Endothelial cell of umbilical vein (primary cell): Measurements from ENCODE around the gene IGSF6. TPM values are rescaled to one million over a fixed set of nuclear protein-coding genes. Genes with fewer than 3 reads are reported as not detected.

ENCODE experiments used
- BruUV-seq: library from RNA; stranded (reverse); fragments of 400-500 nt; replicated peaks from 2 replicates; lab custom pipeline; 2021; lab: Mats Ljungman, UMichigan
- CTCF ChIA-PET: fragments of 300-600, 350-600 bp; sonication (Branson Sonifier 250); formaldehyde crosslinking; loops from one replicate; lab custom pipeline; 2021; ENCODE audit warnings: antibody characterized with exemption, inconsistent platforms; lab: Charles Lee
- POLR2A ChIA-PET: fragments of 300-600, 350-600 bp; sonication (Branson Sonifier 250); formaldehyde crosslinking; loops from one replicate; lab custom pipeline; 2021; ENCODE audit warnings: antibody characterized with exemption, inconsistent platforms; lab: Charles Lee
- DNase-seq: peaks from one replicate; pipeline ENCODE4 v3.0.0-alpha.2; 2011; ENCODE audit warnings: low read depth, low spot score
- FAIRE-seq: peaks from 2 replicates; lab custom pipeline; 2011; peaks lifted over from hg19 to GRCh38; lab: Jason Lieb, UNC
- H2AFZ ChIP-seq: 2 replicates; pipeline ENCODE4 v1.6.0; 2012; ENCODE audit warnings: low read depth, low read length, control low read depth, inconsistent platforms
- H3K27ac ChIP-seq: 2 replicates; pipeline ENCODE4 v1.5.1; 2011; ENCODE audit warnings: low read depth, mild to moderate bottlenecking, control low read depth, low read length, moderate library complexity; ENCODE audit not compliant: insufficient read depth
- H3K27me3 ChIP-seq, 2 experiments: 2 replicates each; pipeline versions ENCODE4 v1.6.0 to v1.6.1; 2011; ENCODE audit warnings: low read length in 2 of 2, mixed read lengths in 1 of 2; ENCODE audit not compliant: control insufficient read depth in 2 of 2, insufficient read depth in 2 of 2
- H3K36me3 ChIP-seq, 2 experiments: 2 replicates in 1 of 2; 3 replicates in 1 of 2; pipeline ENCODE4 v1.5.1; 2011; ENCODE audit warnings: low read length in 2 of 2, mild to moderate bottlenecking in 1 of 2, moderate library complexity in 1 of 2; ENCODE audit not compliant: control insufficient read depth in 2 of 2, insufficient read depth in 2 of 2; ENCODE audit errors: extremely low read depth in 1 of 2
- H3K4me1 ChIP-seq: 3 replicates; pipeline ENCODE4 v1.5.1; 2011; ENCODE audit warnings: mild to moderate bottlenecking, low read length; ENCODE audit not compliant: control insufficient read depth, insufficient read depth; ENCODE audit errors: extremely low read depth
- H3K4me2 ChIP-seq: 2 replicates; pipeline ENCODE4 v1.6.1; 2011; ENCODE audit warnings: low read length, control low read depth, mixed read lengths; ENCODE audit not compliant: insufficient read depth
- H3K4me3 ChIP-seq, 3 experiments: fragments of 200-600 bp in 1 of 3; sonication (generic), shearing (Covaris generic) in 1 of 3; replicated peaks in 1 of 3; 2 replicates each; pipeline ENCODE4 v1.5.1; 2011 to 2016; ENCODE audit warnings: control low read depth in 3 of 3, low read length in 3 of 3, mild to moderate bottlenecking in 2 of 3, inconsistent platforms in 1 of 3, low read depth in 1 of 3, moderate library complexity in 1 of 3; ENCODE audit not compliant: insufficient read depth in 1 of 3
- H3K79me2 ChIP-seq: 2 replicates; pipeline ENCODE4 v1.6.0; 2012; ENCODE audit warnings: low read length, inconsistent platforms; ENCODE audit not compliant: control insufficient read depth, insufficient read depth
- H3K9ac ChIP-seq: replicated peaks from 2 replicates; pipeline ENCODE3; 2011; ENCODE audit warnings: low read length, control low read depth; ENCODE audit not compliant: insufficient read depth; ENCODE audit errors: extremely low read depth
- H3K9me1 ChIP-seq: replicated peaks from 3 replicates; pipeline ENCODE4 v1.6.0; 2011; ENCODE audit warnings: mild to moderate bottlenecking, low read length; ENCODE audit not compliant: control insufficient read depth, insufficient read depth; ENCODE audit errors: extremely low read depth
- H3K9me3 ChIP-seq: replicated peaks from 2 replicates; pipeline ENCODE4 v1.5.1; 2012; ENCODE audit warnings: low read length, inconsistent platforms; ENCODE audit not compliant: control insufficient read depth, insufficient read depth
- H4K20me1 ChIP-seq: replicated peaks from 2 replicates; pipeline ENCODE3; 2011; ENCODE audit warnings: mild to moderate bottlenecking, low read length; ENCODE audit not compliant: control insufficient read depth, insufficient read depth; ENCODE audit errors: extremely low read depth
- FOS ChIP-seq: IDR thresholded peaks from 2 replicates; pipeline ENCODE4 v1.6.1; 2011; ENCODE audit warnings: mild to moderate bottlenecking, low read length, moderate library complexity, borderline replicate concordance; ENCODE audit not compliant: insufficient read depth
- GATA2 ChIP-seq: IDR thresholded peaks from 2 replicates; pipeline ENCODE4 v1.7.0; 2011; ENCODE audit warnings: low read depth, mild to moderate bottlenecking, moderate library complexity, mixed read lengths, low read length; ENCODE audit not compliant: insufficient read length, insufficient read depth
- JUN ChIP-seq: IDR thresholded peaks from 2 replicates; pipeline ENCODE4 v1.6.1; 2011; ENCODE audit warnings: borderline replicate concordance, low read depth; ENCODE audit not compliant: insufficient read length, insufficient read depth
- POLR2A ChIP-seq: IDR thresholded peaks from 2 replicates; pipeline ENCODE4 v1.6.1; 2012; ENCODE audit warnings: low read depth, mild to moderate bottlenecking, control low read depth, low read length
- dilution Hi-C: fragments of 300-500 bp; cut with MboI; formaldehyde crosslinking; loops from one replicate; pipeline ENCODE4 v1.15.0; 2019; ENCODE audit warnings: low sequenced_read_pairs; ENCODE audit not compliant: extremely low pct_ligation_motif_present
- intact Hi-C: fragments of 100-400 bp; cut with micrococcal nuclease; formaldehyde crosslinking; loops from one replicate; pipeline ENCODE4 v1.10.0; 2022
- polyA plus RNA-seq, 4 experiments: library from polyadenylated mRNA; depleted of rRNA in 3 of 4; stranded (reverse) in 3 of 4; unstranded in 1 of 4; fragments of >200 nt; gene quantifications; 2 replicates each; pipeline versions ENCODE4 v1.2.1 to v1.2.3, GENCODE V29; 2011 to 2012; ENCODE audit warnings: missing spikeins in 1 of 4
- total RNA-seq: library from RNA; stranded (reverse); gene quantifications from 2 replicates; pipeline ENCODE4 v1.2.3, GENCODE V29; 2021
- TF ChIP-seq, protein P1 (sequence below), 2 donors: IDR thresholded peaks; 1 replicate in 1 of 2; 2 replicates in 1 of 2; pipeline ENCODE4 v1.5.1; 2011; ENCODE audit warnings: low read length in 2 of 2, mild to moderate bottlenecking in 2 of 2, moderate library complexity in 2 of 2, control low read depth in 1 of 2, inconsistent platforms in 1 of 2, low read depth in 1 of 2; ENCODE audit not compliant: insufficient read depth in 1 of 2; ENCODE audit errors: extremely low read depth in 1 of 2
- TF ChIP-seq, protein P2 (sequence below): IDR thresholded peaks from 2 replicates; pipeline ENCODE4 v1.6.1; 2011; ENCODE audit not compliant: insufficient read depth, insufficient read length

IGSF6 gene
- total and polyA plus RNA-seq, 2 donors (not counting 3 experiments of a cell fraction or from before 2014, with no cell fraction given), result not detected

DNA sequence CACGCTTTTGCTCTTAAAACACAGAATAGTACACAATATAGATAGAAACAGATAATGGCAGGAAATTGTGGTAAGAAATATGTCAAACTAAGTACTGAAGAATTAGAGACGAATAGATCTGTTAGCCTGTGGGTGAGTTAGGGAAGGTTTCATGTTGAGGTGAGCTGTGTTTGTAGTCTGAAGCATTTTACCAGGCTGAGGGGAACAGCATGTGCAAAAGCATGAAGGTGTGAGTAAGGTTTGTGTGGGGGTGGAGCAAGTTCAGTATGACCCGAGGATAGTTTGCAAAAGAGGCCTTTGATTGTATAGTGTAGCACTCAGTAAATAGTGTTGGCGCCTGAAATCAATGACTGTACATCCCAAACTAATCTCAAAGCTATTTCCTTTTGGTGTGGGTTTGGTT is 13.8 kb downstream of the IGSF6 start:
- intact Hi-C loops, result no loop called here
- CTCF ChIA-PET, result interaction anchor here (0.7 to 5.0 kb wide), 6 partner anchors 12 to 55 kb away, joined by 3 to 72 read pairs (median 5); no protein-coding TSS in a partner anchor
- no peak overlapping the region for H3K27ac ChIP-seq
- TF ChIP-seq FOS (peak; percentile 60), POLR2A (no peak), GATA2 (peak; percentile 13), JUN (peak; percentile 4)
- TF ChIP-seq, protein P1, sequence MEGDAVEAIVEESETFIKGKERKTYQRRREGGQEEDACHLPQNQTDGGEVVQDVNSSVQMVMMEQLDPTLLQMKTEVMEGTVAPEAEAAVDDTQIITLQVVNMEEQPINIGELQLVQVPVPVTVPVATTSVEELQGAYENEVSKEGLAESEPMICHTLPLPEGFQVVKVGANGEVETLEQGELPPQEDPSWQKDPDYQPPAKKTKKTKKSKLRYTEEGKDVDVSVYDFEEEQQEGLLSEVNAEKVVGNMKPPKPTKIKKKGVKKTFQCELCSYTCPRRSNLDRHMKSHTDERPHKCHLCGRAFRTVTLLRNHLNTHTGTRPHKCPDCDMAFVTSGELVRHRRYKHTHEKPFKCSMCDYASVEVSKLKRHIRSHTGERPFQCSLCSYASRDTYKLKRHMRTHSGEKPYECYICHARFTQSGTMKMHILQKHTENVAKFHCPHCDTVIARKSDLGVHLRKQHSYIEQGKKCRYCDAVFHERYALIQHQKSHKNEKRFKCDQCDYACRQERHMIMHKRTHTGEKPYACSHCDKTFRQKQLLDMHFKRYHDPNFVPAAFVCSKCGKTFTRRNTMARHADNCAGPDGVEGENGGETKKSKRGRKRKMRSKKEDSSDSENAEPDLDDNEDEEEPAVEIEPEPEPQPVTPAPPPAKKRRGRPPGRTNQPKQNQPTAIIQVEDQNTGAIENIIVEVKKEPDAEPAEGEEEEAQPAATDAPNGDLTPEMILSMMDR (IDR thresholded peaks at IDR 0.05; ENCODE audit: extremely low read depth in 1 of 2, insufficient read depth in 1 of 2, low read depth in 1 of 2, low read length in 2 of 2), result no peak
- TF ChIP-seq, protein P2, sequence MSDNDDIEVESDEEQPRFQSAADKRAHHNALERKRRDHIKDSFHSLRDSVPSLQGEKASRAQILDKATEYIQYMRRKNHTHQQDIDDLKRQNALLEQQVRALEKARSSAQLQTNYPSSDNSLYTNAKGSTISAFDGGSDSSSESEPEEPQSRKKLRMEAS, result no peak
- H3K4me1 ChIP-seq, result peaks cover 9% of the 10 kb centered on the region
- dilution Hi-C loops, result no loop called here
- no peaks in the 10 kb centered on the region for H3K36me3 ChIP-seq
- H3K27me3 ChIP-seq, result no peaks in the 10 kb centered on the region
- FAIRE-seq (peak; percentile 69), DNase-seq (no peak)
- BruUV-seq, result no TSS peak
- POLR2A ChIA-PET, result no interaction called here
- H3K9me3 ChIP-seq, result no peaks in the 10 kb centered on the region
- H3K9ac ChIP-seq, result no peak overlapping the region
- H3K79me2 ChIP-seq, result peaks cover 9% of the 10 kb centered on the region
- peak overlapping the region; percentile 52 for H3K4me2 ChIP-seq
- H2AFZ ChIP-seq, result no peak overlapping the region
- no peak overlapping the region for H3K4me3 ChIP-seq
- H3K9me1 ChIP-seq, result no peaks in the 10 kb centered on the region
- peaks cover 3% of the 10 kb centered on the region for H4K20me1 ChIP-seq
